ENCODE data around the gene MIGA2. TPM values are rescaled to one million over a fixed set of nuclear protein-coding genes. Genes with fewer than 3 reads are reported as not detected.

MIGA2 gene
- total and polyA plus RNA-seq, 9 of the 15 experiments (the other 6 are each of a cell fraction or from before 2014, with no cell fraction given), result 0.15 to 54.1 (median 18.0) TPM

GRCh38 chr9:129028192-129028966 is 8.0 kb upstream of the MIGA2 start, which contains the start of gene SH3GLB2 (continued):
- TF ChIP-seq SRSF3 (IDR thresholded peaks at IDR 0.05; ENCODE audit: insufficient read depth, low read length), result no peak
- no peak for TF ChIP-seq TFE3 (CRISPR knock-in tag; IDR thresholded peaks at IDR 0.05)
- TF ChIP-seq NFYB (IDR thresholded peaks at IDR 0.05; ENCODE audit: extremely low read depth, insufficient read length), result no peak
- no peak for TF ChIP-seq ZNF143 (CRISPR knock-in tag; IDR thresholded peaks at IDR 0.05)
- TF ChIP-seq HBP1 (CRISPR knock-in tag; IDR thresholded peaks at IDR 0.05), result no peak
- no peak for TF ChIP-seq USF2 (CRISPR knock-in tag; IDR thresholded peaks at IDR 0.05)
- TF ChIP-seq CREM (IDR thresholded peaks at IDR 0.05; ENCODE audit: low read depth), result peak; percentile 41; the same call in 1 of the 2 replicates
- 0 out of 2 replicates have a peak, but pooled peaks have one; percentile 47 for TF ChIP-seq ZNF589 (CRISPR knock-in tag; IDR thresholded peaks at IDR 0.05; ENCODE audit: low read depth)
- TF ChIP-seq NCOA4 (IDR thresholded peaks at IDR 0.05; ENCODE audit: partially characterized antibody), result no peak
- peak; percentile 27 to 57; a peak in 3 of 4 replicates for TF ChIP-seq RAD21 (CRISPR knock-in tag; conservative IDR thresholded peaks at IDR 0.05 in 1 of 2, IDR thresholded peaks at IDR 0.05 in 1 of 2)
- peak; percentile 11; the same call in 1 of the 2 replicates for TF ChIP-seq ZBTB33 (CRISPR knock-in tag; IDR thresholded peaks at IDR 0.05)
- TF ChIP-seq CEBPB (tag; IDR thresholded peaks at IDR 0.05), result peak; percentile 80
- no peak for TF ChIP-seq RBM22 (IDR thresholded peaks at IDR 0.05; ENCODE audit: low read depth, low read length, poor library complexity, severe bottlenecking)
- TF ChIP-seq CC2D1A (IDR thresholded peaks at IDR 0.05), result no peak
- no peak for TF ChIP-seq SIN3A (IDR thresholded peaks at IDR 0.05; ENCODE audit: borderline replicate concordance in 2 of 2, control insufficient read depth in 1 of 2, low read depth in 2 of 2, low read length in 2 of 2)
- peak; percentile 33; the same call in 1 of the 2 replicates for TF ChIP-seq GATAD2B (IDR thresholded peaks at IDR 0.05; ENCODE audit: borderline replicate concordance)
- TF ChIP-seq MAX (CRISPR knock-in tag; IDR thresholded peaks at IDR 0.05), result no peak
- no peak for TF ChIP-seq MBD1 (CRISPR knock-in tag; IDR thresholded peaks at IDR 0.05)
